Posterior cingulate gyrus (tissue), 11 donors: ENCODE data around the gene RELL1.
"Not testable (repeated sequence)": the region's sequence is repeated elsewhere in the genome, so short reads cannot be mapped to it uniquely, and the experiment has no call there.

ENCODE experiments used
- DNase-seq, 10 donors: peaks; one replicate each; pipeline versions ENCODE4 v3.0.0 to v3.0.0-alpha.2; 2020 to 2021; ENCODE audit warnings: mixed read lengths in 3 of 10
- intact Hi-C: fragments of 100-400 bp; cut with DNase I; formaldehyde crosslinking; loops from one replicate; pipeline ENCODE4 v1.15.1; 2023

RELL1 gene

GRCh38 chr4:37693450-37694190 is 7.4 kb upstream of the RELL1 start:
- DNase-seq = no peak
- intact Hi-C loops = no loop called here

GRCh38 chr4:37693030-37693429 is 6.9 kb upstream of the RELL1 start:
- intact Hi-C loops = no loop called here
- DNase-seq = no peak

GRCh38 chr4:37690976-37691375 is 4.8 kb upstream of the RELL1 start:
- intact Hi-C loops = no loop called here
- DNase-seq = no peak

GRCh38 chr4:37689353-37690095 is 3.3 kb upstream of the RELL1 start:
- intact Hi-C loops = loop anchor here (5.0 to 10.0 kb wide), 3 partner anchors 85 to 978 kb away; no protein-coding TSS in a partner anchor
- no peak for DNase-seq

GRCh38 chr4:37687681-37688080 is 1.5 kb upstream of the RELL1 start:
- intact Hi-C loops = loop anchor here (5.0 to 10.0 kb wide), 3 partner anchors 83 to 980 kb away; no protein-coding TSS in a partner anchor
- no peak for DNase-seq

GRCh38 chr4:37687194-37687562 is 1.0 kb upstream of the RELL1 start:
- intact Hi-C loops = loop anchor here (5.0 to 10.0 kb wide), 3 partner anchors 82 to 980 kb away; no protein-coding TSS in a partner anchor
- DNase-seq = no peak

- DNase-seq = peak in 8 of 10 donors; percentile 16 to 87 (median 40)
Measured at GRCh38 chr4:37685823-37686372, 278 bp downstream of the RELL1 start.

GRCh38 chr4:37685161-37685822 is 884 bp downstream of the RELL1 start:
- intact Hi-C loops = loop anchor here (5.0 to 10.0 kb wide), 3 partner anchors 80 to 982 kb away; no protein-coding TSS in a partner anchor
- DNase-seq = no peak

More at GRCh38 chr4:37685823-37686372, 278 bp downstream of the RELL1 start:
- intact Hi-C loops = loop anchor here (5.0 to 10.0 kb wide), 3 partner anchors 81 to 981 kb away; no protein-coding TSS in a partner anchor

- DNase-seq = no peak
- intact Hi-C loops = loop anchor here (10.0 kb wide), 1 partner anchor 79 kb away; no protein-coding TSS in a partner anchor
Measured at GRCh38 chr4:37684154-37684553, 2.0 kb downstream of the RELL1 start.

- no peak for DNase-seq
- intact Hi-C loops = loop anchor here (10.0 kb wide), 1 partner anchor 78 kb away; no protein-coding TSS in a partner anchor
Measured at GRCh38 chr4:37682701-37683401, 3.3 kb downstream of the RELL1 start.

GRCh38 chr4:37680089-37680488 is 6.1 kb downstream of the RELL1 start:
- DNase-seq = no peak
- intact Hi-C loops = loop anchor here (10.0 kb wide), 1 partner anchor 75 kb away; no protein-coding TSS in a partner anchor

GRCh38 chr4:37679301-37679700 is 6.9 kb downstream of the RELL1 start:
- DNase-seq = no peak
- intact Hi-C loops = no loop called here

GRCh38 chr4:37678624-37679023 is 7.6 kb downstream of the RELL1 start:
- no peak for DNase-seq
- intact Hi-C loops = no loop called here

GRCh38 chr4:37675587-37676290 is 10.4 kb downstream of the RELL1 start:
- DNase-seq = no peak
- intact Hi-C loops = no loop called here

- DNase-seq = no peak
Measured at GRCh38 chr4:37674439-37674838, 11.7 kb downstream of the RELL1 start.

GRCh38 chr4:37673538-37674192 is 12.5 kb downstream of the RELL1 start:
- intact Hi-C loops = no loop called here
- no peak for DNase-seq

More at GRCh38 chr4:37674439-37674838, 11.7 kb downstream of the RELL1 start:
- intact Hi-C loops = no loop called here

- intact Hi-C loops = no loop called here
- no peak for DNase-seq
Measured at GRCh38 chr4:37671072-37671471, 15.1 kb downstream of the RELL1 start.

- intact Hi-C loops = no loop called here
- no peak for DNase-seq
Measured at GRCh38 chr4:37670249-37670648, 15.9 kb downstream of the RELL1 start.

- DNase-seq, intact Hi-C loops: not testable (repeated sequence)
Measured at GRCh38 chr4:37669124-37669523, 17.1 kb downstream of the RELL1 start.
